CD4-positive, alpha-beta T cell treated with Interleukin-21 for 1 hour (primary cell): Measurements from ENCODE around the gene SECISBP2L.

Experiments
- DNase-seq: peaks from one replicate; pipeline ENCODE4 v3.0.0-alpha.2; 2020

The SECISBP2L gene

DNA sequence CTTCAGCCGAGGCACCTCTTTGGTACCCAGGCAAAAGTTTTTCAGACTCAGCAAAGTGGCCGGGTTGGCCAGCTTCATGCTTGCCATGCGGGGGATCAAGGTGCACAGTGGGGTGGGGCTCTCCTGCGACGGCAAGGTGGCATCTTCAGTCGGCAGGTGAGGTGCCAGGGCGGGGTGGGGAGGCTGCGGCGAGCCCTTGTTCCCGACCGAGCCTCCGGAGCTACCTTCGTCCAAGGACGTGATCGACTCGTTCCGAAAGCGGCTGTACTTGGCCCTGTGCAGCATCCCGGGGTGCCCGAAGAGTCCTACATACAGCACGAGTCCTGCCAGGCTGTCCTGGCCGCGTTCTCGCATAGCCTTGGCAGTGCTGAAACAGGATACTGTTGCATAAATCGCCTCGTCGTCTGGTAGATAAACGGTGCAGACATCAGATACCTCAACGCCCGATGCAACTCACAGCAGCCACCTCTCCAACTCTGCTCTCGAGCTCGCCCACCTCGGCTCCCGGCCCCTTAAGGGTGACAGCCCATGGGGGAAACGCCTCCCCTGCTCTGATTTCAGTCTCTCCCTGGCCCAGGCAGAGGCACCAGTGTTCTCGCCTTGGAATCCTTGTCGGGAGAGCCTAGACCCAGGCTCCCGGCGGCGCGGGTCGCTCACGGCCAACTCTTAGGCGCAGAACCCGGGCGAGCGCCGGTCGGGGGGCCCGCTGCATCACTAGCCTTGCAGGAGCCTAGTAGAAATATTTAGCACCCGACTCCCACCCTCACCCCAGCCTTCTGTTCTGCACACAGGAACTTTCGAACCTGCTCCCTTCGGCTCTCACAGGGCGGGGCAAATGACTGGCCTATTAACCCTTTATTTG is 83.4 kb downstream of the SECISBP2L start:
- DNase-seq: no peak

DNA sequence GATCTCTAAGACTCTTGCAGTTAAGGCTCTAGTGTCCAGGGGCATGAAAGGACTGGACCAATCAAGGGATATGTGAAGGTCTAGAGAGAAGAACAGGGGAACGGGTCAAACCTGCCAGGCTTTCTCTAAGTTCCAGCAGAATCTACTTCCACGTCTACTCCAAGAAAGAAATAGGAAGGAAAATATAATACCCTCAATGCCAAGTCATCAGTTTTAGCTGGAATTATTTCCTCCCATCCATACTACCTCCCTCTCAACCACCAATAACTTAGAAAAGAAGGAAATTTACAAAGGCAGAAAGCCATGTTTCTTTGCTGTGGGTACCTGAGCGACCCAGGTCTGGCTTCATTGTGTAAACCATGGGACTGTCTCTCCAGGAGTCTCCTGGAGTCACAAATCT is 90.3 kb downstream of the SECISBP2L start:
- DNase-seq: no peak

DNA sequence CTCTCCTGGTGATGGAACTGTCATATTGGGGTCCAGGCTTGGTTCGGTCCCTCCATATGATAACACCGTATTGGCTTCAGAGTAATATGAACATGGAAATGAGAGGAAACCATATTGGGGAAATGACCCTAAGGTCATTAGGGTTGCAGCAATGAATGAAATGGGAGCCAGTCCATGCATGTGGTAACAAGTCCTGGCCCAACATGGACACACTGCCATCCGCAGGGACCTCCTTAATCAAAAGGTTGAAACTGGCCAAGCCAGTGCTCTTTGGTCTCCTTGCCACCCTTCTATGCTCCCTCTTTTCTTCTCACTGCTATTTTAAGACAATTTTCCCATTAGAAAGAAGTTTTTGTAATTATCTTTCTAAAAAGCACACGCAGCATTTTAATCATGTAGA is 90.9 kb downstream of the SECISBP2L start:
- DNase-seq: no peak

DNA sequence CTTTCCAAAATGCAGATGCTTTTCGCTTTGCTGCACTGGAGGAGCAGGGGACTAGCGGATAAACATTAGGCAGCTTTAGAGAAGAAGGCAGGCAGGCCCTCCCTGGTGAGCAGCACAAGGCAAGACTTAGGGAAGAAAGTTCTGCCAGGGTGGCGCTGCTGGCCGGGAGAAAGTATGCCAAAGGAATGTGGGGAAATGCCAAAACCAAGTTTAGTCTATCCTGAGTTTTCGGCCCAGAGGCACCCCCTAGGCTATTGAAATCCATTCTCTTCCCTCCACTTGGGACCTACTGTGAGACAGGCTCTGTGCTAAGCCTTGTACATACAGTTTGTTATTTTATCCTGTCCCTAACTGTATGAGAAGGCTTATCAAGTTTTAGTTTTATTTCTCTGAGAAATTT is 91.7 kb downstream of the SECISBP2L start:
- no peak for DNase-seq

DNA sequence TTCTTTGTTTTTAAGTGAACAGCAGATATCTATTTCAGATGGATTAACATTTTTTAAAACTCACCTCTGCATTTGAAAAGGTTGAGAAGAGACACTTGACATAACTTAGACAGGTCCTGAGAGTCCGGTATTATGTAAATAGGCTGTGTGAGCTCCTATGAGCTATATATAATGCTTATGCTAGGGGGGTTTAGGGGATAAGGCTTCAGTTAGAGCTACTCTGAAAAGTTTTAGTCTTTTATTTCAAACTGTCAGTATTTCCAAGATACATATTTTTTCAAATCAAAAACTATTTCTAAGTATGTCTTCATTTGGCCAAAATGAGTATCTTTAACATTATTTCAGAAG is 99.4 kb downstream of the SECISBP2L start:
- no peak for DNase-seq

DNA sequence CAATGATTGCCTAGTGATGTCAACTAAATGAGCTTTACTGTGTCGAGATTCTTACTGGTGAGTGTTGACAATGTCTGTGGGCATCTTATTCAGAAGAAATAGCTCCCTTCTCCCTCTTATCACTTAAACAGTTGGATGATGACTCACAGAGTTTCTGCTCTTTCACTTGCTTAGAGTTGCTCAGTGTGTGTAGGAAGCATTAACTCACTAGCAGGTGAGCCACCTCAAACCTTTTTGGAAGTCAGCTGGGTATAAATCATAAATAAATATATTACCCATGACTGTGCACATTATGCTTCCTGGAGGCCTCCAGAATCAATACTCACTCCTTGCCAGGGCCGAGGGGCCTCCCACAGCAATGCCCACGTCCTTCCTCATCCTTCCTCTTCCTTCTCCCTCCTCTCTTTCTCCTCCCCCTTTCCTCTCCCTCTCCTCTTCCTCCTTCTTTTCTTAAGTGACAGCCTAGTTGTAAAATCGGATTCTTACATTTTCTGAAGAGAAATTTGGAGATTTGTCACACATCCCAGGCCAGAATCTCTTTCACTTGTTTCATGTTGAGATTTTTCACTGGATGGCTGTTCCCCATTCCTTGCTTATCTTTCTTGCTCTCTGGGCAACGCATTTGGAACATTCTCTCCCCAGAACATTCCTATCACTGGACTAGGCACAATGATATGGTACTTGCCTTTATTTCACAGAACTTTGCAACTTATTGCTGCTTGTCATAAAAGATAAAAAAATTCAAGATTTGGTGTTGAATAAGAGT is 100.0 kb downstream of the SECISBP2L start:
- DNase-seq: no peak

DNA sequence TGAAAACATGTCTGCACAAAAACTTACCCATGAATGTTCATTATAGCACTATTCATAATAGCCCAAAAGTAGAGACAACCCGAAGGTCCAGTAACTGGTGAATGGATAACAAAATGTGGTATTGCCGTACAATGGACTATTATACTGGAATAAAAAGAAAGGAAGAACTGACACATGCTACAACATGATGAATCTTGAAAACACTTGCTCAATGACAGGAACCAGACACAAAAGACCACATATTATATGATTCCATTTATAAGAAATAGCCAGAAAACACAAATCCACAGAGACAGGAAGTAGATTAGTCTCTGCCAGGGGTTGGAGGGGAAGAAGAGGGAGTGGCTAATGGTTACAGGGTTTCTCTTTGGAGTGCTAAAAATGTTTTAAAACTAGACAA is 100.9 kb downstream of the SECISBP2L start:
- DNase-seq: no peak

DNA sequence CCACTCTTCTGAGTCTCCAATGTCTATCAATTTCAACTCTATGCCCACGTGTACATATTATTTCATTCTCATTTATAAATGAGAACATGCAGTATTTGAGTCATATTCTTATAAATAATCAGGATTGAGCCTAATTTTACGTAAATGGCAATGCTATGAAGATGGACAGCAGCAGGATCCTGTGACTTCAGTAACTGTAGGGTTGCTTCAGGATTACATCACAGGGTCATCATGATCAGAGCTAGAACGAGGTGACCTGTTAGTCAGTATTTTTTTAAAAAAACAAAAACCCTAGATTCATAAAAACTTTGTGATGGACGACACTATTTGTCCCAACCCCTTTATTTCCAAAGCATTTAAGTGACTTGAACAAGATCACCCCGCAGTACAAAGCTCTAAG is 104.3 kb downstream of the SECISBP2L start:
- DNase-seq: no peak

DNA sequence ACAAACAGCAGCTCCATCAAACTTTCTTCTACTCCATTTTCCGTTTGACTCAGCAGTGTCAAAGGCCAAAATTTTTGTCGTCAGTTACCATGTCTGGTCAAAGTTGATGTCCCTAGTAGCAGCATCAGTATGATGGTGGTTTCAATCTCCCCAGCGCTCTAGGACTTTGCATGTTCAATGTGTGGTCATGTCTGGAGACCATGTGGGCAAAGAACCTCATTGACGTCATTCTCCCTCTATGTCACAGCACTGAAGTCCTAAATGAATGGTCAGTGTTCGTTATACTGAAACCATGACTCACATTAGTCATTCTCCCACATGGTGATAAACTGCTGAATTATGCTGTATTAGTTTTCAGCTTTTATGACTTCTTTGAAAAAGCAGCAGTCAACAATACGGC is 105.7 kb downstream of the SECISBP2L start:
- DNase-seq: no peak

DNA sequence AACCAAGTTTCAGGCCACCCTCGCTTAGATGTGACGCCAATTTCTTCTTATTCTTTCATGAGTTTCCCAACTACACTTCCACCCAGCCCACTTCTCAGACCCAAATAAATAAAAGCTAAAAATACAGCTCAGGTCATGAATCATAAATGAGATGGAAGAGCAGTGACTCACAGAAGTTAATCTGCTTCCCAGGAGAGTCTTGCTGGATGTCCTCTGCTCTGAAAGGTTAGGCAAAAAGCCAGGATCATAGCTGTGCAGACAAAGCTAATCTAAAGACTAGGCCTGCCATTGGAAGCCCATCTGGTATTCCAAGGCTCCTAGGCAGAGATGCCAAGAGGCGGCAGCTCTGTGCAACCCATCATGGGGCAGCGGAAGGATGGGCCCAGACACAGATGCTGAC is 106.6 kb downstream of the SECISBP2L start:
- no peak for DNase-seq
